GM19467 (cell line): ENCODE data around the gene HDAC9.
"Not testable (repeated sequence)": the region's sequence is repeated elsewhere in the genome, so short reads cannot be mapped to it uniquely, and the experiment has no call there.

Experiments used
- ATAC-seq: cut with Tn5 transposase; IDR thresholded peaks from one replicate; pipeline ENCODE4 v1.9.1; 2021; ENCODE audit warnings: mild to moderate bottlenecking, moderate library complexity; ENCODE audit not compliant: unreplicated experiment

HDAC9 gene

DNA sequence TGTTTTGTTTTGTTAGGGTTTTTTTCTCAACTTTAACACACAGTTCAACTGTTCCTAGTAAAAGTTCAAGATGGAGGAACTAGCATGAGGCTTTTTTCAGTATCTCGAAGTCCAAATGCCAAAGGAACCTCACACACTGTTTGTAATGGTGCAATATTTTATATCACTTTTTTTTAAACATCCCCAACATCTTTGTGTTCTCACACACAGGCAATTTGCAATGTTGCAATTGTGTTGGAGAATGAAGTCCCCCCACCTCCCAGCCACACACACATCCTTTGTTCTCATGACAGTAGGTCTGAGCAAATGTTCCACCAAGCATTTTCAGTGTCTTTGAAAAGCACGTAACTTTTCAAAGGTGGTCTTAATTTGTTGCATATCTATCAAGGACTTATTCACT is 501.0 kb downstream of the HDAC9 start:
- no peak for ATAC-seq

DNA sequence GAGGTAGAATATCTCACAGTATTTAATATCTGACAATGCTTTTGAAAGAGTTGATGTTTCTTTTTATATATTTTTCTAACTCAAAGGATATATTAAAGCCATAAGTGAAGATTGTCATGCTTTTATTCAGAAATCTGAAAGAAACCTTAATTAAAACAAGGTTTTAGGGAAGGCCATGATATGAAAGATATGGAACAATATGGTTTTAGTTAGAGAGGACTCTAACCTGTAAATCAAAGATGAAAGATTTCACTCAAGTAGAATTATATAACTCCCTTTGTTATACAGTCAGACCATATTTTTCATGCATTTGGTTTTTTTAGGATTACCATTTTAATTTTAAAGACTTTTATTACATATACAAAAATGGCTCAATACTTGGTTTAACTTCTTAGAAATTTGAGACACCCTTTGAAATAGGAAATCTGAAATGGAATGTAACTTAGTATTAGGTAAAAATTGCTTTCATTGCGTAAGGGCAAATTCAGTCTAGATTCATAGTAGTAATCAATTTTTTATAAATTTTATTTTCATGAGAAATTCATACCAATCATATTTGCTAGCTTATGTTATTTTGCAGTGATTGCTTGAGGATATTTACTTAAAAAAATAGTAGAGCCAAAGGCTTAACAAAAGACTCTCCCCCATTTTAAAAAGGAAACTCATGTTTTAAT is 502.1 kb downstream of the HDAC9 start:
- ATAC-seq = no peak

DNA sequence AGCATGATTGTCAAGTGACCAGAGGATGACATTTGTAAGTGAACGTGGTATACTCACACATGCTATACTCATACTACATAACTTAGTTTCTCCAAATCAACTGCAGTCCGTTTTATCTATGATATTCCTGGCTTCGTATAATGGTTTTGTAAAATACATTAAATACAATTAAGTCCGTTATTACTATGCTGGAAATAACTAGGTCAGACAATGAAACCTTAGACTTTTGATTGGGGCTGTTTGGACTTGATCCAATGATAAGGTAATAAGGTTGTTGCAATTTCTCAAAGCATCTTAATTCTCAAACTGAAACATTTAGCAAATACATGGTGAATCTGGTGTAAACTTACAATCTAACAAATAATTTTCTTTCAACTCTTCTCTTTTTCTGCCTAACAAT is 504.9 kb downstream of the HDAC9 start:
- ATAC-seq = no peak

DNA sequence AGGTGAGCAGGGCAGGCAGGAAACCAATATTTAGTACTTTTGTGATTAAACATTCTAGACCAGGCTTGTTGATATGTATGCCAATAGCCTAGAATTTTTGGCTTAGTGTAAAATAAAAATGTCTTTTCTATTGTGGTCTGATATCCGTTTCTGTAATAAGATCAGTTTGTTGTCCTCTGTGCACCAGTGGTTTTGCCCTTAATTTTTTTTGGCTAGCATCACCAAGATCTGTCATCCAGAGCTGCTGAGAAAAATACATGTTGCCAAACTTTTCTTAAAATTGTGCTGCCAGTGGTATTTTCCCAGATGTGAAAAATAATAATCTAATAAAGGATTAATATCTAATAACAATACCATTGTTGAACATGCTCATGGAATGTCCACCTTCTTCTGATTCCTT is 506.3 kb downstream of the HDAC9 start:
- no peak for ATAC-seq

DNA sequence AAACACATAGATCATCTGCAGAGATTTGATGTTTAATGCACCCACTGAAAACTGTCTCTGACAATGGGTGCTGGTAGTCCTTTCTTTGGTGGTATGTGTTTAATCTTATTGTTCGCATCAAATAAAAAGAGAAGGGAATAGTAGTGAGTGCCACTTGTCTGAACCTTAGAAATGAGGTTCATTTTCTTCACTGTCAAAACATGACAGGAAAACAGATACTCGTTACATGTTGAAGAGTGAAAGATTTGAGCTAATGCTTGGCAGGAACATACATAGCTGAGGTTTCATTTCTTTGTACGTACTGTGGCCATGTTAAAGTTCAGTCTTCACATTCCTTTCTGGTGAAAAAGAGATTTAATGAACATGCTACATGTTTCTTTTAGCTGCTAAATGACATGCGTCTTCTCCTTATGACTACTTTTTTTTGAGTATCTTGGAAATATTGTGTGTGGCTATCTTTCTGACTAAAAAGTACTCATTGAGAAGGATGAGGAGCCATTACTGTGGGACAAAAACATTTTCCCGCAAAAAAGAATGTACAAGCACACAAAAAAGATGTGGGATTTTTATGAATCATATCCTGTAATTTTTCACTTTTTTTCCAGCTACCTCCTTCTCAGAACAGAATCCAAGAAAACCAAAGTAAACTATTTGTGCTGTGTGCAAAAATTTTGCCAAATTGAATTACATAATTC is 513.8 kb downstream of the HDAC9 start:
- no peak for ATAC-seq

DNA sequence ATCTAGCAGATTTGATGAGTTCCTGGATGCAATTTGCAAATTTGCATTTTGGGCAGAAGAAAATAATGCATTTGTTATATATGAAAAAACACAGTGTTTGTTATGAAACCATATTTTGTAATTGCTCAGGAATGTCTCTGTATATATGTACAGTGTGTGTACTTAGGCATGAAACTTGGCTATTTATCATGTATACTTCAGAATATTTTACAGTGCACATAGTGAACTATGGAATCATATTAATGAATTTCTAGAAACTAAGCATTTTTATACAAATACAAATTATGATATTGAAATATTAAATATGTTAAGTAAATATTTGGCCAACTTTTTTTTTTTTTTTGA is 514.4 kb downstream of the HDAC9 start:
- no peak for ATAC-seq

DNA sequence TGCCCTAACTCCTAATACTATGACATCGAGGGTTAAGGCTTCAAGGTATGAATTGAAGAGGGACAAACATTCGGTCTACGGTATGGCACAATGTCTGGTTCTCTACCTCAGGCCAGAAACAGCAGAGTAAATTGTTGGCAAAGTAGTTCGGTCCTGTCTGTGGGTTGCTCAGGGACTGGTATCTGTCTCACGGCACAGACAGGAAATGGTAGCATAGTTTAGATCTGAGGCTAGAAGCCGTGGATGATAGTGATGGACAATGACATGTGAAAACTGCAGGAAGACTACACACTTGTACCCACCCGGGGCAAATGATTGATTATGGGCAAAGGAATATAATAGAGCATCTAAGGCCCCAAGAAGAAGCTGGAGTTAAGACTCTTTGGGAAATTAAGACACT is 515.7 kb downstream of the HDAC9 start:
- no peak for ATAC-seq

DNA sequence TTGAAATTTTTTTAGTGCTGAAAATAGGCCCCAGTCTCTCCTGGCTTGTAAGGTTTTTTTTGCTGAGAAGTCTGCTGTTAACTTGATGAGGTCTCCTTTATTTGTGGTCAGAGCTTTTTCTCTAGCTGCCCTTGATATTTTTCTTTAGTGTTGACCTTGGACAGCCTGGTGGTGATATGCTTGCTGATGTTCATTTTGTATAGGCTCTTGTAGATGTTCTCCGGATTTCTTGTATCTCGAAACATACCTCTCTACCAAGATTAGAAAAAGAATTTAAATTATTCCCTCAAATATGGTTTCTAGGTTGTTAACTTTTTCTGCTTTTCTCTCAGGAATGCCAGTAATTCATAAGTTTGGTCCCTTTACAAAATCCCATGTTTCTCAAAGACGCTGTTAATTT is 519.5 kb downstream of the HDAC9 start:
- no peak for ATAC-seq

DNA sequence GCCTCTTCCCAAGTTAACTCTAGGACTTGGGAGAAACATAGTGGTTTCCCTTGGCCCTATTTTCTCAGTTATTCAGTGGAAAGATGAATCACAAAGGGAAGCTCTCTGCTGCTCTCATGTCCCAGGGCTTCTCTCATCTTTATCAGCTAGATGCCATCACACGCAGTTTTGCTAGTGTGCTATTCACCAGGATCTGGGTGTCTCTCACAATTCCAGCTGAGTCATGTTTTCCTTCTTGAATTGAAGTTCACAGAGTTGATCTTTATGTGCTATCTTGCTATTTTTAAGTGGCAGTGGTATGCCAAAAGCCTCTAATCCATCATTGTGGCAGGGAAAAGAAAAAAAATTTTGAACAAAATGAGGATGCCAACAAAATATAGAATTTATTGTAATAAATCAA is 520.6 kb downstream of the HDAC9 start:
- no peak for ATAC-seq

DNA sequence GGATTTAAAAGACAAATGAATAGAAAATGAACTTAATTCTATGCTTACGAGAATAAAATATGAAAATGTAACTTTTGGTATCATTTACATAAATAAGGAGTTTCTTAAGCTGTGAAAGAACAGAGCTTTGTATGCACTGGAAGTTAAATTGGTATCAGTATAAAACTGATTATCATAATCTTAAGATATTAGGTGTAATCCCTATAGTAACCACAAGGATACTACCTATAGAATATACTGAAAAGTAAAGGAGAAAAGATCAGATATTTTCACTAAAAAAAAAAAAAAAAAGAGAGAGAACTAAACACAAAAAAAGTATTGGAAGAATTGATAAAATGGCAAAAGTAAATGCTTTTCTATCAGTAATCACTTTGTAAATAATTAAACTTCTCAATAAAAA is 521.8 kb downstream of the HDAC9 start:
- no peak for ATAC-seq

DNA sequence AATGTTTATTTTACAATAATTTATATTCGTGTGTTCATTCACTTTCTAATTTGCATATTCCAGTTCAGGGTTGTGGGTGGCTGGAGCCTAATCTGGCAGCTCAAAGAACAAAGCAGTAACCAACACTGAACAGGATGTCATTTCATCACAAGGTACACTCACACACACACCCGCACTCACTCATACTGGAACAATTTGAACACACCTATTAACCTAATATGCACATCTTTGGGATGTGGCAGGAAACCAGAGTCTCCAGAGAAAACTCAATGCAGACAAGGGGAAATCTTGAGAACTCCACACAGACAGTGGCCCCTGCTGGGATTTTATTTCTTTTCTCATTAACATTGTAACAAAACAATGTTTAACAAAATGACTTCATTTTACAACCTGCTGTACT is 524.5 kb downstream of the HDAC9 start:
- no peak for ATAC-seq

DNA sequence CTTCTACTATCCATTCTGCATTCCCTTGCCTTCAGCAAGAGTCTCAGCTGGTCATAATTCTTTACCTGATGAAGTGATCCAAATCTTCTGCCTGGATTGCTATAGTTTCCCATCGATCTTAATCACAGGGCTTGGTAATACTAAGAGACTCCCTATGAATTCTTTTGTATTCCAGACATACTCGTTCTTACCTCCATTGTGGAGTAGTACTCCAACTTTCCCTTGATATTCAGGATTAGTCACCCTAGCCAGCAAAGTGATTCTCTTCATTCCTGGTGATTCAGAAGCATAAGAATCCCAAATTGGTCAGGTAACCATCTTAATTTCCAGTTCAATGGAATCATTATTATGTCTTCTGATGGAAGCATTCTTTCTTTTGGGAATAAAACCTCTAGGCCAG is 525.2 kb downstream of the HDAC9 start:
- no peak for ATAC-seq

DNA sequence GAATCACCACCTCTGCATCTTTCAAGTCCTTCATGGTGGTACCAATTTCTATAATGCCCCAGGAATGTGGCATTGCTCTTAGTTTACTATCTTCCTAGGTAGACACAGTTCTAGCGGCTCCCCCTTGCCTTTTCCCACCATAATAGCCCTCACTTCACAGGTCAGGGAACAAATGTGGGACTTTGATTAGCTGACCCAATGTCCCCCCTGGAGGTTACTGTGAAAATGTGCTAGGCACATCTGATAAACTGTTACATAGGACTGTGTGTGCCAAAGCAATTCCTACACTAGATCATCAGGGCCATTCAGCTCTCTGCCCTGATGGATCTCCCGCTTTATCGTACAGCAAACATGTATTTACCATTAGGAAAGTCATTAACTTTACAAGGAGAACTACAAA is 527.9 kb downstream of the HDAC9 start:
- no peak for ATAC-seq

DNA sequence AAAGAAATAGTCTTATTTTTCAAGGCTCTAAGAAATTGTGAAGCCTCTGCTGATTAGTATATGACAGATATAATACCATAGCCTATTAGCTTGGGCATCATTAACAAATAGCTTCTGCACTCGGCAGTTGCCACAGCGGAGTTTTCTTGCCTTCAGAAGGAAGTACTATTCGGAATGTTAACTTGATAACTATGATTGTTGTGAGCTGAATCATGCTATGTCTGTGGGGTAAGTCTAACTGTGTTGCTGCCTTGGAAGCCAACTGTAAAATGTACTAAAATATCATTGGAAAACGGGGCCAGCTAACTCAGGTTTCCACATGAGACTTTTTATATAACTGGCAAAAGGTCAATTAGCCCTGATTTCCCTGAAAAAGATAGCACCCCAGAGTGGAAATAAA is 528.7 kb downstream of the HDAC9 start:
- no peak for ATAC-seq

DNA sequence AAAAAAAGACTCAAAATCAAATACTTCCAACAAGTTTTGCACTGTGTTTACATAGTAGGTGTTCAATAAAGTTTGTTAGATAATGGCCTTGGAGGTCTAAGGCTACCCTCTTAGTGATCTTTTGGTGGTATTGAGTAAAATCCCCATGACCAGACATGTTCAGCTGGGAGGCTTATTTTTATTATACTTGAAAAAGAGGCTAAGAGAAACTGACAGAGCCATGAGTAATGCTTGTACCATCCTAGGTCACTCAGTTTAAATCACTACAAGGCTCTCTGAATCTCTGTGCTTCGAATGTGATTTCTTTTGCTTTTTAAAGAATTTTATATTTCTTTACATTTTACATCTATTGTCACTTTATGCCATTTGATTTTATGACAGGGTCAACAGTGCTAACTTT is 531.3 kb downstream of the HDAC9 start:
- no peak for ATAC-seq

DNA sequence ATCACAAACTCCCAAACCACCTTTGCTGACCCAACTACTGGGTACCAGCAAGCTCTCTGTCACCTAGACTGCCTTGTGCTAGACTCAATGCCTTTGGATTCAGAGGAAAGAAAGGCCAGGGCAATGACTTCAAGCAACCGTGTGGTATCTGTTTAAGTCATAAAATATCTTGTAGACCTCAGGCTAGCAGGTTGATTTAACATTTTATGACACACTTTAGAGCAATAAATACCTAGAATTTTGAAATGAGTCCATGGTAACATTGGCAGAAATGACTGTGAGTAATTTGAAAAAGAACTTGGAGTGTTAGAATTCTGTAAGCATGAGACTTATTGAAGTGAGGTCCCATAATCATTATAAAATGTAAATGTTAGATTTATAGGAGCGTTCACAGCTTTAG is 534.7 kb downstream of the HDAC9 start:
- no peak for ATAC-seq

DNA sequence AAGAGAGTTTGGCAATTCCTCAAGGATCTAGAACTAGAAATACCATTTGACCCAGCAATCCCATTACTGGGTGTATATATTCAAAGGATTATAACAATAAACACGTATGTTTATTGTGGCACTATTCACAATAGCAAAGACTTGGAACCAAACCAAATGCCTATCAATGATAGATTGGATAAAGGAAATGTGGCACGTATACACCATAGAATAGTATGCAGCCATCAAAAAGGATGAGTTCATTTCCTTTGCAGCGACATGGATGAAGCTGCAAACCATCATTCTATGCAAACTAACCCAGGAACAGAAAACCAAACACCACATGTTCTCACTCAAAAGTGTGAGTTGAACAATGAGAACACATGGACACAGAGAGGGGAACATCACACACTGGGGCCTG is 537.4 kb downstream of the HDAC9 start:
- not testable (repeated sequence) for ATAC-seq

DNA sequence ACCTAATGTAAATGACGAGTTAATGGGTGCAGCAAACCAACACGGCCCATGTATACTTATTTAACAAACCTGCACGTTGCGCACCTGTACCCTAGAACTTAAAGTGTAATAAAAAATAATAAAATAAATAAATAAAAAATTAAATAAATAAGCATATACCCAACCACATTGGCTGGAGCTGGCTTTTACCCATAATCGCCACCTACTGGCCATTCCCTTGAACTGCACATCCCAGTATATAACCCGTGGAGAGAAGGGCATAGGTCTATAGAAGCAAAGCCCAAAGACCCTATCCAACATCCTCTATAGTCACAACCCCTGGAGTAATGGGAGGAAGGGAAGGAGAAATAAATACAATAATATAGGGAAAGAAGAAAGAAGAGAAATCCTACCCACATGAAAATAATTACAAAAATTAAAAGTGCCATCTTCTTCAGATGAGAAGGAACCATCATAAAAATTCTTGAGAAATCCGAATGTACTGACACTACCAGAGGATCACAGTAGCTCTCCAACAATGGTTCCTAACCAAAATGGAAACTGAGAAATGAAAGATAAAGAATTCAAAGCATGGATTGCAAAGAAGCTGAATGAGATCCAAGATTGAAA is 556.3 kb downstream of the HDAC9 start:
- peak; percentile 63 for ATAC-seq
